ENCODE results near the gene P4HA2. TPM values are rescaled to one million over a fixed set of nuclear protein-coding genes. Genes with fewer than 3 reads are reported as not detected.

The P4HA2 gene
- total and polyA plus RNA-seq, 9 of the 15 experiments (the other 6 are each of a cell fraction or from before 2014, with no cell fraction given), result 9.6 to 50.0 (median 12.7) TPM

- TF ChIP-seq MCM7 (IDR thresholded peaks at IDR 0.05) (no peak), POLR2G (IDR thresholded peaks at IDR 0.05; ENCODE audit: low read depth, low read length) (peak; percentile 24; the same call in 1 of the 2 replicates), POLR2A (conservative IDR thresholded peaks at IDR 0.05) (no peak; the same call in 1 of the 2 replicates), ZNF57 (CRISPR knock-in tag; IDR thresholded peaks at IDR 0.05) (no peak), NFRKB (IDR thresholded peaks at IDR 0.05; ENCODE audit: low read depth) (no peak), FOXM1 (IDR thresholded peaks at IDR 0.05; ENCODE audit: low read depth) (no peak), FOXM1 (CRISPR knock-in tag; IDR thresholded peaks at IDR 0.05; ENCODE audit: low read depth) (0 out of 2 replicates have a peak, but pooled peaks have one; percentile 36), SMAD1 (IDR thresholded peaks at IDR 0.05; ENCODE audit: low read depth, low read length, partially characterized antibody) (peak; percentile 33), ARID1B (IDR thresholded peaks at IDR 0.05) (0 out of 2 replicates have a peak, but pooled peaks have one; percentile 19), ATF6 (CRISPR knock-in tag; IDR thresholded peaks at IDR 0.05) (peak; percentile 50; the same call in 1 of the 2 replicates)
These were observed 30.7 kb upstream of the P4HA2 start (continued) for GRCh38 chr5:132258102-132259068.

All from K562 (cell line).